Measurements from ENCODE around the gene IKBIP.

The IKBIP gene

GRCh38 chr12:98679611-98680005 lies 35.0 kb upstream of the IKBIP start:
- H3K36me3 ChIP-seq (ENCODE audit: control insufficient read depth in 2 of 2, insufficient read depth in 1 of 2, low read length in 2 of 2), result peaks cover 36 to 74% of the 10 kb centered on the region in 2 experiments
- POLR2A ChIA-PET, result interaction anchor here (1.4 kb wide), 1 partner anchor 85 kb away, joined by 3 read pairs; no protein-coding TSS in a partner anchor
- no peak for TF ChIP-seq BCL6B (tag by site-specific recombination; IDR thresholded peaks at IDR 0.05)
- no peak for TF ChIP-seq ZNF266 (tag by site-specific recombination; IDR thresholded peaks at IDR 0.05; ENCODE audit: low read depth)
- no peak for TF ChIP-seq ZSCAN23 (tag by site-specific recombination; IDR thresholded peaks at IDR 0.05)
- TF ChIP-seq ZBTB21 (tag by site-specific recombination; IDR thresholded peaks at IDR 0.05), result no peak
- TF ChIP-seq ZNF280C (tag by site-specific recombination; IDR thresholded peaks at IDR 0.05), result no peak
- no peak for TF ChIP-seq ZNF791 (tag by site-specific recombination; IDR thresholded peaks at IDR 0.05)
- TF ChIP-seq AEBP2 (tag by site-specific recombination; IDR thresholded peaks at IDR 0.05; ENCODE audit: borderline replicate concordance), result no peak
- CTCF ChIA-PET, result interaction anchor here (0.6 kb wide), 1 partner anchor 189 kb away, joined by 3 read pairs; no protein-coding TSS in a partner anchor
- no peak overlapping the region for H3K4me3 ChIP-seq (ENCODE audit: low read depth, low read length)
- no peaks in the 10 kb centered on the region for H3K4me1 ChIP-seq (ENCODE audit: control insufficient read depth, insufficient read depth, low read length)
- no peaks in the 10 kb centered on the region for H3K9me3 ChIP-seq (ENCODE audit: control insufficient read depth, insufficient read depth, low read depth, low read length)
- H3K27ac ChIP-seq (ENCODE audit: extremely low read depth, low read depth, low read length), result no peak overlapping the region

GRCh38 chr12:98678946-98679610 lies 34.5 kb upstream of the IKBIP start:
- H3K36me3 ChIP-seq (ENCODE audit: control insufficient read depth in 2 of 2, insufficient read depth in 1 of 2, low read length in 2 of 2), result peaks cover 34 to 76% of the 10 kb centered on the region in 2 experiments
- ChIA-PET POLR2A (interaction anchor here (0.6 to 1.4 kb wide), 2 partner anchors 36 to 85 kb away, joined by 3 read pairs; no protein-coding TSS in a partner anchor), CTCF (interaction anchor here (0.6 to 1.7 kb wide), 2 partner anchors 107 to 188 kb away, joined by 3 to 4 read pairs; no protein-coding TSS in a partner anchor)

More at GRCh38 chr12:98678946-98679610, 34.5 kb upstream of the IKBIP start:
- Histone ChIP-seq H3K9me3 (ENCODE audit: control insufficient read depth, insufficient read depth, low read depth, low read length) (no peaks in the 10 kb centered on the region), H3K27ac (ENCODE audit: extremely low read depth, low read depth, low read length) (no peak overlapping the region), H3K4me3 (ENCODE audit: low read depth, low read length) (no peak overlapping the region), H3K4me1 (ENCODE audit: control insufficient read depth, insufficient read depth, low read length) (no peaks in the 10 kb centered on the region)
- TF ChIP-seq ZBTB20 (tag by site-specific recombination; IDR thresholded peaks at IDR 0.05), result no peak
- no peak for TF ChIP-seq ZBTB49 (tag by site-specific recombination; IDR thresholded peaks at IDR 0.05; ENCODE audit: low read depth)
